ENCODE data around the gene MTG2. TPM values are rescaled to one million over a fixed set of nuclear protein-coding genes. Genes with fewer than 3 reads are reported as not detected.
A peak's percentile ranks its signal among the peaks of the same experiment; 100 is the strongest.

Gene MTG2
- total and polyA plus RNA-seq, 2 of the 13 experiments (the other 11 are each of a cell fraction or from before 2014, with no cell fraction given) = 20.4 to 37.8 TPM

DNA sequence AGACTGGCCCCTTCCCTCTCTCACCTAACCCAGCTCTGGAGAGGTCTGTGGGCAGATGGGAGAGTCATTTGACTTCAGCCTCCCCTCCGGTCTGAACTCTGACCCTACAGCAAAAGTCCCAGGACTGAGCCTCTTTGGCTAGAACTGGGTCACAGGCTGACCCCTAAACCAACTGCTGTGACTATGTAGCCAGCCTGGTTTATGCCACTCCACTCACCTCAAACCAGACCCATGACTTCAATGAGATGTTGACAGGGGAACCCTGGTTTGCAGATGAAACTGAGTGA lies 54.6 kb downstream of the MTG2 start (continued):
- peak; percentile 68 for TF ChIP-seq ZNF407 (CRISPR knock-in tag; IDR thresholded peaks at IDR 0.05; ENCODE audit: not compliant biosample characterization)
- TF ChIP-seq RXRB (CRISPR knock-in tag; IDR thresholded peaks at IDR 0.05; ENCODE audit: borderline replicate concordance) = no peak
- TF ChIP-seq, protein P1, sequence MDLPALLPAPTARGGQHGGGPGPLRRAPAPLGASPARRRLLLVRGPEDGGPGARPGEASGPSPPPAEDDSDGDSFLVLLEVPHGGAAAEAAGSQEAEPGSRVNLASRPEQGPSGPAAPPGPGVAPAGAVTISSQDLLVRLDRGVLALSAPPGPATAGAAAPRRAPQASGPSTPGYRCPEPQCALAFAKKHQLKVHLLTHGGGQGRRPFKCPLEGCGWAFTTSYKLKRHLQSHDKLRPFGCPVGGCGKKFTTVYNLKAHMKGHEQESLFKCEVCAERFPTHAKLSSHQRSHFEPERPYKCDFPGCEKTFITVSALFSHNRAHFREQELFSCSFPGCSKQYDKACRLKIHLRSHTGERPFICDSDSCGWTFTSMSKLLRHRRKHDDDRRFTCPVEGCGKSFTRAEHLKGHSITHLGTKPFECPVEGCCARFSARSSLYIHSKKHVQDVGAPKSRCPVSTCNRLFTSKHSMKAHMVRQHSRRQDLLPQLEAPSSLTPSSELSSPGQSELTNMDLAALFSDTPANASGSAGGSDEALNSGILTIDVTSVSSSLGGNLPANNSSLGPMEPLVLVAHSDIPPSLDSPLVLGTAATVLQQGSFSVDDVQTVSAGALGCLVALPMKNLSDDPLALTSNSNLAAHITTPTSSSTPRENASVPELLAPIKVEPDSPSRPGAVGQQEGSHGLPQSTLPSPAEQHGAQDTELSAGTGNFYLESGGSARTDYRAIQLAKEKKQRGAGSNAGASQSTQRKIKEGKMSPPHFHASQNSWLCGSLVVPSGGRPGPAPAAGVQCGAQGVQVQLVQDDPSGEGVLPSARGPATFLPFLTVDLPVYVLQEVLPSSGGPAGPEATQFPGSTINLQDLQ (CRISPR knock-in tag; IDR thresholded peaks at IDR 0.05) = no peak
- TF ChIP-seq SP4 (CRISPR knock-in tag; IDR thresholded peaks at IDR 0.05) = no peak
- TF ChIP-seq CCDC6 (CRISPR knock-in tag; IDR thresholded peaks at IDR 0.05) = peak; percentile 87; the same call in 1 of the 2 replicates
- TF ChIP-seq MATR3 (CRISPR knock-in tag; IDR thresholded peaks at IDR 0.05) = no peak
- no peak; the same call in 1 of the 2 replicates for TF ChIP-seq ZNF563 (CRISPR knock-in tag; IDR thresholded peaks at IDR 0.05)
- TF ChIP-seq TFDP1 (CRISPR knock-in tag; IDR thresholded peaks at IDR 0.05; ENCODE audit: borderline replicate concordance) = no peak
- TF ChIP-seq RBAK (CRISPR knock-in tag; IDR thresholded peaks at IDR 0.05) = no peak
- no peak for TF ChIP-seq IRF2 (CRISPR knock-in tag; IDR thresholded peaks at IDR 0.05)
- 0 out of 2 replicates have a peak, but pooled peaks have one; percentile 24 for TF ChIP-seq ZNF646 (CRISPR knock-in tag; IDR thresholded peaks at IDR 0.05)

Data from HepG2 (cell line).